ENCODE data around the gene CLMN. TPM values are rescaled to one million over a fixed set of nuclear protein-coding genes. Genes with fewer than 3 reads are reported as not detected.

CLMN gene
- total and polyA plus RNA-seq, 2 donors (not counting 1 experiment from before 2014, with no cell fraction given): 9.6 to 51.5 TPM

GRCh38 chr14:95232894-95233584 is 86.7 kb downstream of the CLMN start:
- ChIA-PET CTCF (interaction anchor here (1.3 kb wide), 1 partner anchor 209 kb away, joined by 3 read pairs; no protein-coding TSS in a partner anchor), POLR2A (no interaction called here)
- Mint-ChIP-seq H3K27ac (peak overlapping the region; percentile 43), H3K27me3 (peaks cover 3% of the 10 kb centered on the region), H3K4me3 (no peak overlapping the region), H3K9me3 (ENCODE audit: insufficient read depth) (no peaks in the 10 kb centered on the region), H3K4me1 (peaks cover 24% of the 10 kb centered on the region)
- peaks cover 0 to 2% of the 10 kb centered on the region in 2 experiments for H3K36me3 ChIP-seq (replicated peaks in 1 of 2; ENCODE audit: control extremely low read depth in 1 of 2, control insufficient read depth in 1 of 2, extremely low read depth in 1 of 2, insufficient read depth in 2 of 2, low read length in 1 of 2)
- WGBS (ENCODE audit: insufficient coverage): no CpG with 5 or more reads among the region's 3 CpGs
- peaks cover 13 to 14% of the 10 kb centered on the region in 2 donors for H3K4me1 ChIP-seq (ENCODE audit: control insufficient read depth in 2 of 2, insufficient read depth in 2 of 2, low read length in 2 of 2)
- H3K79me2 ChIP-seq (ENCODE audit: control insufficient read depth, insufficient read depth, low read length): no peaks in the 10 kb centered on the region
- H3K27ac ChIP-seq (ENCODE audit: low read length in 2 of 2): no peak overlapping the region
- H3K9me3 ChIP-seq (ENCODE audit: control extremely low read depth in 1 of 3, control insufficient read depth in 2 of 3, insufficient read depth in 1 of 3, low read length in 2 of 3): peaks cover 0 to 2% (median 0%) of the 10 kb centered on the region in 3 donors
- TF ChIP-seq, protein P1, sequence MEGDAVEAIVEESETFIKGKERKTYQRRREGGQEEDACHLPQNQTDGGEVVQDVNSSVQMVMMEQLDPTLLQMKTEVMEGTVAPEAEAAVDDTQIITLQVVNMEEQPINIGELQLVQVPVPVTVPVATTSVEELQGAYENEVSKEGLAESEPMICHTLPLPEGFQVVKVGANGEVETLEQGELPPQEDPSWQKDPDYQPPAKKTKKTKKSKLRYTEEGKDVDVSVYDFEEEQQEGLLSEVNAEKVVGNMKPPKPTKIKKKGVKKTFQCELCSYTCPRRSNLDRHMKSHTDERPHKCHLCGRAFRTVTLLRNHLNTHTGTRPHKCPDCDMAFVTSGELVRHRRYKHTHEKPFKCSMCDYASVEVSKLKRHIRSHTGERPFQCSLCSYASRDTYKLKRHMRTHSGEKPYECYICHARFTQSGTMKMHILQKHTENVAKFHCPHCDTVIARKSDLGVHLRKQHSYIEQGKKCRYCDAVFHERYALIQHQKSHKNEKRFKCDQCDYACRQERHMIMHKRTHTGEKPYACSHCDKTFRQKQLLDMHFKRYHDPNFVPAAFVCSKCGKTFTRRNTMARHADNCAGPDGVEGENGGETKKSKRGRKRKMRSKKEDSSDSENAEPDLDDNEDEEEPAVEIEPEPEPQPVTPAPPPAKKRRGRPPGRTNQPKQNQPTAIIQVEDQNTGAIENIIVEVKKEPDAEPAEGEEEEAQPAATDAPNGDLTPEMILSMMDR (IDR thresholded peaks at IDR 0.05): no peak
- TF ChIP-seq EZH2 (IDR thresholded peaks at IDR 0.05; ENCODE audit: borderline replicate concordance, insufficient read depth, low read depth, low read length, poor library complexity, severe bottlenecking): no peak
- no peak overlapping the region for H2AFZ ChIP-seq (ENCODE audit: insufficient read depth, low read depth, low read length, poor library complexity, severe bottlenecking)
- no peaks in the 10 kb centered on the region for H4K20me1 ChIP-seq (ENCODE audit: control insufficient read depth, insufficient read depth, low read length, poor library complexity, severe bottlenecking)
- intact Hi-C loops (cut with micrococcal nuclease): no loop called here
- H3K27me3 ChIP-seq (replicated peaks in 1 of 4; ENCODE audit: control extremely low read depth in 1 of 4, control insufficient read depth in 3 of 4, insufficient read depth in 4 of 4, low read length in 3 of 4): no peaks in the 10 kb centered on the region
- peak overlapping the region; percentile 49 for H3K4me2 ChIP-seq (replicated peaks; ENCODE audit: low read depth, low read length, poor library complexity, severe bottlenecking)
- ATAC-seq (ENCODE audit: low read depth) (no peak), DNase-seq (no peak)
- H3K4me3 ChIP-seq (ENCODE audit: control extremely low read depth in 1 of 5, extremely low read depth in 1 of 5, insufficient read depth in 1 of 5, low read depth in 2 of 5, low read length in 4 of 5): no peak overlapping the region
- H3K9ac ChIP-seq (ENCODE audit: low read length): no peak overlapping the region

DNA sequence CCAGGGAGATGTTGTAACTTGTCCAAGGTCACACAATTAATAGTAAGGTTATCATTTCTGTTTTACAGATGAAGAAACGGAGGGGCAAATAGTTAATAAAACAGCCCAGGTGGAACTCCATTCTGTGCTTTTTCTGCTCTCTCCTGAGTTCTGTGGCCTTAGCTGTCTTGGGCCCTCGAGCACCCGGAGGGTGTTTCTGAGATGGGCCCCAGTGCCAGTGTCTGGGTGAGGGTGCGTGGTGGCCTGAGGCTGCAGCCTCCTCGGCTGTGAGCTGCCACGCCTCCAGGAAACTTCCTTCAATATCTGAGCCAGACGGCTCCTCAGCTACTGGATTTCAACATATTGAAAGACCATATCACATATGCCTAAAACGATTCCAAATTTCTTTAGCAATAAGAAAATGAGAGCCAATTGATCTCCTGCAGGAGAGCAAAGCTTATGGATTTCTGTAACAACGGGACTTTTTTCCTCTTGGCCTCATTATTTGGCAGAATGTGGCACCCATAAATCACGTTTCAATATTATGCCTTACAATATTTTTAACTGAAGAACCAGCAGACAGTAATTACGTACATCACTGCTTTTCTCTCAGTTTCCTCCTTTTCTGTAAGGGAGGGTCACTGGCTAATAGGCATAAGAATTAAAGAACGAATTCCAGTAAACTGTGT is 87.6 kb downstream of the CLMN start:
- TF ChIP-seq, protein P1 (IDR thresholded peaks at IDR 0.05): no peak
- TF ChIP-seq EZH2 (IDR thresholded peaks at IDR 0.05; ENCODE audit: borderline replicate concordance, insufficient read depth, low read depth, low read length, poor library complexity, severe bottlenecking): no peak
- DNase-seq: no peak
- no peak overlapping the region for H3K27ac Mint-ChIP-seq
- no peaks in the 10 kb centered on the region for H3K79me2 ChIP-seq (ENCODE audit: control insufficient read depth, insufficient read depth, low read length)
- H3K36me3 ChIP-seq (replicated peaks in 1 of 2; ENCODE audit: control extremely low read depth in 1 of 2, control insufficient read depth in 1 of 2, extremely low read depth in 1 of 2, insufficient read depth in 2 of 2, low read length in 1 of 2): peaks cover 2 to 4% of the 10 kb centered on the region in 2 experiments
- peaks cover 3% of the 10 kb centered on the region for H3K27me3 Mint-ChIP-seq
- intact Hi-C loops (cut with micrococcal nuclease): no loop called here
- H3K4me3 ChIP-seq (ENCODE audit: control extremely low read depth in 1 of 5, extremely low read depth in 1 of 5, insufficient read depth in 1 of 5, low read depth in 2 of 5, low read length in 4 of 5): no peak overlapping the region
- H3K4me3 Mint-ChIP-seq: no peak overlapping the region
- no peak for ATAC-seq (ENCODE audit: low read depth)
- H3K4me1 ChIP-seq (ENCODE audit: control insufficient read depth in 2 of 2, insufficient read depth in 2 of 2, low read length in 2 of 2): peaks cover 13 to 14% of the 10 kb centered on the region in 2 donors
- no peak overlapping the region for H3K27ac ChIP-seq (ENCODE audit: low read length in 2 of 2)
- H2AFZ ChIP-seq (ENCODE audit: insufficient read depth, low read depth, low read length, poor library complexity, severe bottlenecking): no peak overlapping the region
- H3K27me3 ChIP-seq (replicated peaks in 1 of 4; ENCODE audit: control extremely low read depth in 1 of 4, control insufficient read depth in 3 of 4, insufficient read depth in 4 of 4, low read length in 3 of 4): no peaks in the 10 kb centered on the region
- ChIA-PET CTCF (interaction anchor here (1.3 kb wide), 1 partner anchor 210 kb away, joined by 3 read pairs; no protein-coding TSS in a partner anchor), POLR2A (interaction anchor here (0.6 kb wide), 1 partner anchor 19 kb away, joined by 4 read pairs; no protein-coding TSS in a partner anchor)
- H4K20me1 ChIP-seq (ENCODE audit: control insufficient read depth, insufficient read depth, low read length, poor library complexity, severe bottlenecking): no peaks in the 10 kb centered on the region
- H3K9me3 ChIP-seq (ENCODE audit: control extremely low read depth in 1 of 3, control insufficient read depth in 2 of 3, insufficient read depth in 1 of 3, low read length in 2 of 3): peaks cover 0 to 2% (median 0%) of the 10 kb centered on the region in 3 donors
- WGBS (ENCODE audit: insufficient coverage): 87% methylated on average over 6 of the region's 12 CpGs
- no peaks in the 10 kb centered on the region for H3K9me3 Mint-ChIP-seq (ENCODE audit: insufficient read depth)
- peaks cover 24% of the 10 kb centered on the region for H3K4me1 Mint-ChIP-seq
- no peak overlapping the region for H3K4me2 ChIP-seq (replicated peaks; ENCODE audit: low read depth, low read length, poor library complexity, severe bottlenecking)
- no peak overlapping the region for H3K9ac ChIP-seq (ENCODE audit: low read length)
